Hepatocyte (in vitro differentiated cells): ENCODE data around the gene ICAM1. TPM values are rescaled to one million over a fixed set of nuclear protein-coding genes. Genes with fewer than 3 reads are reported as not detected.
"Not testable (repeated sequence)": the region's sequence is repeated elsewhere in the genome, so short reads cannot be mapped to it uniquely, and the experiment has no call there.

ENCODE experiments used
- DNase-seq: peaks from one replicate; pipeline ENCODE4 v3.0.0-alpha.2; 2016; ENCODE audit warnings: low spot score
- H2AFZ ChIP-seq: fragments of 200-600 bp; sonication (generic); 2 replicates; pipeline ENCODE4 v1.6.0; 2016; ENCODE audit warnings: antibody characterized with exemption, mild to moderate bottlenecking
- H3K27ac ChIP-seq: fragments of 200-600 bp; sonication (generic); 2 replicates; pipeline ENCODE4 v1.5.1; 2016; ENCODE audit warnings: mild to moderate bottlenecking
- H3K27me3 ChIP-seq: fragments of 200-600 bp; sonication (generic); 2 replicates; pipeline ENCODE4 v1.6.1; 2016
- H3K36me3 ChIP-seq: fragments of 200-600 bp; sonication (generic); replicated peaks from 2 replicates; pipeline ENCODE4 v1.5.1; 2016; ENCODE audit warnings: low read depth; ENCODE audit not compliant: insufficient read depth
- H3K4me1 ChIP-seq: fragments of 200-600 bp; sonication (generic); 2 replicates; pipeline ENCODE4 v1.5.1; 2016; ENCODE audit warnings: mild to moderate bottlenecking, moderate library complexity; ENCODE audit not compliant: insufficient read depth
- H3K4me2 ChIP-seq: fragments of 200-600 bp; sonication (generic); 2 replicates; pipeline ENCODE4 v1.6.0; 2016
- H3K4me3 ChIP-seq: fragments of 200-600 bp; sonication (generic); 2 replicates; pipeline ENCODE4 v1.5.1; 2016; ENCODE audit warnings: mild to moderate bottlenecking
- H3K79me2 ChIP-seq: fragments of 200-600 bp; sonication (generic); 2 replicates; pipeline ENCODE4 v1.6.0; 2017; ENCODE audit warnings: mild to moderate bottlenecking
- H3K9me2 ChIP-seq: fragments of 200-600 bp; sonication (generic); replicated peaks from 2 replicates; pipeline ENCODE4 v1.6.0; 2017; ENCODE audit warnings: mild to moderate bottlenecking; ENCODE audit not compliant: insufficient read depth
- H3K9me3 ChIP-seq: fragments of 200-600 bp; sonication (generic); 2 replicates; pipeline ENCODE4 v1.5.1; 2016; ENCODE audit warnings: low read depth, mild to moderate bottlenecking
- H4K20me1 ChIP-seq: fragments of 200-600 bp; sonication (generic); 2 replicates; pipeline ENCODE4 v1.6.0; 2016; ENCODE audit warnings: mild to moderate bottlenecking; ENCODE audit not compliant: insufficient read depth, poor library complexity, severe bottlenecking
- CTCF ChIP-seq: fragments of 200-600 bp; sonication (generic); IDR thresholded peaks from 2 replicates; pipeline ENCODE4 v1.5.1; 2016; ENCODE audit warnings: antibody characterized with exemption, mild to moderate bottlenecking; ENCODE audit not compliant: poor library complexity
- EZH2 ChIP-seq: fragments of 200-600 bp; sonication (generic); IDR thresholded peaks from 2 replicates; pipeline ENCODE4 v1.6.1; 2016; ENCODE audit warnings: antibody characterized with exemption, mild to moderate bottlenecking, borderline replicate concordance
- EZH2phosphoT487 ChIP-seq: fragments of 200-600 bp; sonication (generic); IDR thresholded peaks from one replicate; pipeline ENCODE4 v1.6.1; 2018; ENCODE audit warnings: antibody characterized with exemption, mild to moderate bottlenecking, low read depth, moderate library complexity; ENCODE audit not compliant: unreplicated experiment, severe bottlenecking
- WGBS: methylation state at CpG from one replicate; pipeline ENCODE4 v1.1.6; 2016; ENCODE audit warnings: low lambda C conversion rate; ENCODE audit errors: missing lambda C conversion rate; 5-methylcytosine and 5-hydroxymethylcytosine counted together
- polyA plus RNA-seq: library from polyadenylated mRNA; unstranded; fragments of >200 nt; fragmentation: Nextera tagmentation; extraction: Ambion mirVana; gene quantifications from 2 replicates; pipeline ENCODE4 v1.2.1, GENCODE V29; 2016
- total RNA-seq: library from RNA; depleted of rRNA; stranded (reverse); fragments of >200 nt; gene quantifications from 2 replicates; pipeline ENCODE4 v1.2.3, GENCODE V29; 2014

ICAM1 gene
- total and polyA plus RNA-seq, 2 experiments from 2014 or later: 19.6 to 19.9 TPM

GRCh38 chr19:10238172-10238783 lies 32.6 kb upstream of the ICAM1 start:
- WGBS: 47% methylated on average over 12 of the region's 12 CpGs

GRCh38 chr19:10241826-10242449 lies 29.0 kb upstream of the ICAM1 start:
- not testable (repeated sequence) for DNase-seq, H3K27me3 ChIP-seq, H4K20me1 ChIP-seq, H3K9me3 ChIP-seq, H3K36me3 ChIP-seq, H3K79me2 ChIP-seq, H3K4me1 ChIP-seq, H3K27ac ChIP-seq, H3K4me2 ChIP-seq, H3K4me3 ChIP-seq, H3K9me2 ChIP-seq, H2AFZ ChIP-seq
- 93% methylated on average over 11 of the region's 11 CpGs for WGBS

More at GRCh38 chr19:10238172-10238783, 32.6 kb upstream of the ICAM1 start:
- TF ChIP-seq EZH2phosphoT487 (no peak), CTCF (no peak), EZH2 (no peak)
- H3K4me1 ChIP-seq: peaks cover 4% of the 10 kb centered on the region
- no peaks in the 10 kb centered on the region for H3K9me2 ChIP-seq
- no peaks in the 10 kb centered on the region for H3K79me2 ChIP-seq
- H3K36me3 ChIP-seq: no peaks in the 10 kb centered on the region
- H4K20me1 ChIP-seq: no peaks in the 10 kb centered on the region
- no peak overlapping the region for H3K4me2 ChIP-seq
- H3K27me3 ChIP-seq: no peaks in the 10 kb centered on the region
- H3K9me3 ChIP-seq: no peaks in the 10 kb centered on the region
- no peak overlapping the region for H3K4me3 ChIP-seq
- H3K27ac ChIP-seq: peak overlapping the region; percentile 44
- DNase-seq: peak; percentile 78
- H2AFZ ChIP-seq: no peak overlapping the region

GRCh38 chr19:10243606-10244005 lies 27.3 kb upstream of the ICAM1 start:
- no peak for DNase-seq
- H3K27ac ChIP-seq: no peak overlapping the region
- WGBS: 93% methylated on average over 7 of the region's 7 CpGs
- no peak overlapping the region for H3K4me2 ChIP-seq
- no peaks in the 10 kb centered on the region for H3K4me1 ChIP-seq
- H3K9me2 ChIP-seq: no peaks in the 10 kb centered on the region
- TF ChIP-seq CTCF (no peak), EZH2phosphoT487 (no peak), EZH2 (no peak)
- no peak overlapping the region for H2AFZ ChIP-seq
- no peaks in the 10 kb centered on the region for H3K9me3 ChIP-seq
- no peaks in the 10 kb centered on the region for H3K36me3 ChIP-seq
- H3K79me2 ChIP-seq: no peaks in the 10 kb centered on the region
- no peak overlapping the region for H3K4me3 ChIP-seq
- H3K27me3 ChIP-seq: no peaks in the 10 kb centered on the region
- H4K20me1 ChIP-seq: no peaks in the 10 kb centered on the region

- Histone ChIP-seq H3K4me3 (no peak overlapping the region), H3K9me2 (no peaks in the 10 kb centered on the region), H2AFZ (no peak overlapping the region), H3K36me3 (no peaks in the 10 kb centered on the region), H3K27ac (no peak overlapping the region), H3K4me2 (no peak overlapping the region), H3K4me1 (no peaks in the 10 kb centered on the region), H3K9me3 (no peaks in the 10 kb centered on the region), H3K27me3 (no peaks in the 10 kb centered on the region), H4K20me1 (no peaks in the 10 kb centered on the region), H3K79me2 (no peaks in the 10 kb centered on the region)
- WGBS: 81% methylated on average over 9 of the region's 9 CpGs
- TF ChIP-seq EZH2phosphoT487: no peak
- no peak for TF ChIP-seq EZH2
- no peak for TF ChIP-seq CTCF
- no peak for DNase-seq
Measured at GRCh38 chr19:10245189-10245939, 25.6 kb upstream of the ICAM1 start.
